ENCODE results near the gene TM4SF5.

The TM4SF5 gene

DNA sequence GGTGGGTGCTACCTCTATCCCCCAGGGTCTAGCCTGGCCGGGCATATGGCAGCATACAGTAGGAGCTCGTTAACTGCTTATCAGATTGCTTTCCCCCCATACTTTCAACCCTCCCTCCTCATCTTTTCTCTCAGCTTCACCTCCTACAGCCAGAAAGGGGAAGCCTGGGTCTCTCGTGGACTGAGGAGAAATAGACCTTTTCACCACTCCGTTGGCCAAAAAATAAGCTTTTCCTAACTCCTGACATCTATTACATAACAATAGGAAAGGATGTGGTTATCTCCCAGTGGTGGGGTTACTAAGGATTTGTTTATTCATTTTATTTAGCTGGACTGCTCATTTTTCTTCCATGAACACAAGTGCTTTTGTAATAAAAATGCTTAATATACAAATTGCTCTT lies 23.0 kb upstream of the TM4SF5 start:
- H3K36me3 ChIP-seq (ENCODE audit: control insufficient read depth in 2 of 2, insufficient read depth in 2 of 2, low read length in 2 of 2) = no peaks in the 10 kb centered on the region
- no peak overlapping the region for H3K27ac ChIP-seq (ENCODE audit: low read length)
- peaks cover 27 to 31% of the 10 kb centered on the region in 2 donors for H3K27me3 ChIP-seq (ENCODE audit: control insufficient read depth in 1 of 2, insufficient read depth in 2 of 2, low read length in 2 of 2)
- H3K4me3 ChIP-seq (ENCODE audit: low read length in 2 of 2) = no peak overlapping the region
- no peaks in the 10 kb centered on the region for H3K9me3 ChIP-seq (ENCODE audit: control insufficient read depth in 2 of 2, low read length in 2 of 2)
- no peaks in the 10 kb centered on the region for H3K4me1 ChIP-seq (ENCODE audit: control insufficient read depth, insufficient read depth, low read length)
- H3K9ac ChIP-seq (ENCODE audit: low read length in 2 of 2) = no peak overlapping the region

GRCh38 chr17:4750606-4751005 lies 21.1 kb upstream of the TM4SF5 start:
- Histone ChIP-seq H3K4me3 (ENCODE audit: low read length in 2 of 2) (no peak overlapping the region), H3K4me1 (ENCODE audit: control insufficient read depth, insufficient read depth, low read length) (no peaks in the 10 kb centered on the region), H3K9ac (ENCODE audit: low read length in 2 of 2) (no peak overlapping the region), H3K27ac (ENCODE audit: low read length) (no peak overlapping the region), H3K9me3 (ENCODE audit: control insufficient read depth in 2 of 2, low read length in 2 of 2) (no peaks in the 10 kb centered on the region), H3K36me3 (ENCODE audit: control insufficient read depth in 2 of 2, insufficient read depth in 2 of 2, low read length in 2 of 2) (no peaks in the 10 kb centered on the region), H3K27me3 (ENCODE audit: control insufficient read depth in 1 of 2, insufficient read depth in 2 of 2, low read length in 2 of 2) (peaks cover 18 to 19% of the 10 kb centered on the region in 2 donors)

GRCh38 chr17:4751932-4752331 lies 19.8 kb upstream of the TM4SF5 start:
- Histone ChIP-seq H3K36me3 (ENCODE audit: control insufficient read depth in 2 of 2, insufficient read depth in 2 of 2, low read length in 2 of 2) (no peaks in the 10 kb centered on the region), H3K4me3 (ENCODE audit: low read length in 2 of 2) (no peak overlapping the region), H3K9ac (ENCODE audit: low read length in 2 of 2) (no peak overlapping the region), H3K27ac (ENCODE audit: low read length) (no peak overlapping the region), H3K4me1 (ENCODE audit: control insufficient read depth, insufficient read depth, low read length) (no peaks in the 10 kb centered on the region), H3K9me3 (ENCODE audit: control insufficient read depth in 2 of 2, low read length in 2 of 2) (no peaks in the 10 kb centered on the region), H3K27me3 (ENCODE audit: control insufficient read depth in 1 of 2, insufficient read depth in 2 of 2, low read length in 2 of 2) (peaks cover 16 to 18% of the 10 kb centered on the region in 2 donors)

GRCh38 chr17:4753392-4753791 lies 18.3 kb upstream of the TM4SF5 start:
- Histone ChIP-seq H3K36me3 (ENCODE audit: control insufficient read depth in 2 of 2, insufficient read depth in 2 of 2, low read length in 2 of 2) (no peaks in the 10 kb centered on the region), H3K27me3 (ENCODE audit: control insufficient read depth in 1 of 2, insufficient read depth in 2 of 2, low read length in 2 of 2) (peaks cover 16 to 19% of the 10 kb centered on the region in 2 donors), H3K27ac (ENCODE audit: low read length) (no peak overlapping the region), H3K9me3 (ENCODE audit: control insufficient read depth in 2 of 2, low read length in 2 of 2) (no peaks in the 10 kb centered on the region), H3K4me3 (ENCODE audit: low read length in 2 of 2) (no peak overlapping the region), H3K4me1 (ENCODE audit: control insufficient read depth, insufficient read depth, low read length) (no peaks in the 10 kb centered on the region), H3K9ac (ENCODE audit: low read length in 2 of 2) (no peak overlapping the region)

GRCh38 chr17:4759776-4760236 lies 11.9 kb upstream of the TM4SF5 start:
- Histone ChIP-seq H3K27me3 (ENCODE audit: control insufficient read depth in 1 of 2, insufficient read depth in 2 of 2, low read length in 2 of 2) (peaks cover 5 to 10% of the 10 kb centered on the region in 2 donors), H3K4me3 (ENCODE audit: low read length in 2 of 2) (no peak overlapping the region), H3K9ac (ENCODE audit: low read length in 2 of 2) (no peak overlapping the region), H3K4me1 (ENCODE audit: control insufficient read depth, insufficient read depth, low read length) (no peaks in the 10 kb centered on the region), H3K9me3 (ENCODE audit: control insufficient read depth in 2 of 2, low read length in 2 of 2) (no peaks in the 10 kb centered on the region), H3K27ac (ENCODE audit: low read length) (no peak overlapping the region), H3K36me3 (ENCODE audit: control insufficient read depth in 2 of 2, insufficient read depth in 2 of 2, low read length in 2 of 2) (no peaks in the 10 kb centered on the region)

- Histone ChIP-seq H3K27ac (ENCODE audit: low read length) (no peak overlapping the region), H3K27me3 (ENCODE audit: control insufficient read depth in 1 of 2, insufficient read depth in 2 of 2, low read length in 2 of 2) (peaks cover 0 to 5% of the 10 kb centered on the region in 2 donors), H3K9ac (ENCODE audit: low read length in 2 of 2) (no peak overlapping the region)
These were observed 7.1 kb upstream of the TM4SF5 start for GRCh38 chr17:4764595-4764994.

GRCh38 chr17:4766201-4766600 lies 5.5 kb upstream of the TM4SF5 start:
- Histone ChIP-seq H3K4me3 (ENCODE audit: low read length in 2 of 2) (no peak overlapping the region), H3K27me3 (ENCODE audit: control insufficient read depth in 1 of 2, insufficient read depth in 2 of 2, low read length in 2 of 2) (no peaks in the 10 kb centered on the region)

More at GRCh38 chr17:4764595-4764994, 7.1 kb upstream of the TM4SF5 start:
- H3K36me3 ChIP-seq (ENCODE audit: control insufficient read depth in 2 of 2, insufficient read depth in 2 of 2, low read length in 2 of 2) = no peaks in the 10 kb centered on the region
- no peaks in the 10 kb centered on the region for H3K9me3 ChIP-seq (ENCODE audit: control insufficient read depth in 2 of 2, low read length in 2 of 2)
- H3K4me3 ChIP-seq (ENCODE audit: low read length in 2 of 2) = no peak overlapping the region
- no peaks in the 10 kb centered on the region for H3K4me1 ChIP-seq (ENCODE audit: control insufficient read depth, insufficient read depth, low read length)

DNA sequence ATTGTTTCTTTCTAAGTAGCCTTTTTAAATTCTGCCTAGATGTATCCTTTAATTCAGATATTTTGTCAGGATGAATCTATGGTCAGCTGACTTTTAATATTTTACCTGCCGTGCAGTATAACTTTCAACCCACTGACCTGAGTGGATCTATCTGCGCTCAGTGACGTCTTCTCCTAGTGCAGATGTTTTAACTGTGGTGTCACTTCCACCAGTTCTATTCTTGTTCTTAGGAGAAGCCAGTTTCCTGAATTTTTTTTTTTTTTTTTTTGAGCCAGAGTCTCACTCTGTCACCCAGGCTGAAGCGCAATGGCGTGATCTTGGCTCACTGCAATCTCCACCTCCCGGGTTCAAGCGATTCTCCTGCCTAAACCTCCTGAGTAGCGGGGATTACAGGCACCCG lies 5.0 kb upstream of the TM4SF5 start:
- Histone ChIP-seq H3K9me3 (ENCODE audit: control insufficient read depth in 2 of 2, low read length in 2 of 2) (no peaks in the 10 kb centered on the region), H3K4me1 (ENCODE audit: control insufficient read depth, insufficient read depth, low read length) (no peaks in the 10 kb centered on the region), H3K9ac (ENCODE audit: low read length in 2 of 2) (no peak overlapping the region), H3K27me3 (ENCODE audit: control insufficient read depth in 1 of 2, insufficient read depth in 2 of 2, low read length in 2 of 2) (no peaks in the 10 kb centered on the region), H3K36me3 (ENCODE audit: control insufficient read depth in 2 of 2, insufficient read depth in 2 of 2, low read length in 2 of 2) (no peaks in the 10 kb centered on the region), H3K27ac (ENCODE audit: low read length) (no peak overlapping the region), H3K4me3 (ENCODE audit: low read length in 2 of 2) (no peak overlapping the region)

More at GRCh38 chr17:4766201-4766600, 5.5 kb upstream of the TM4SF5 start:
- H3K4me1 ChIP-seq (ENCODE audit: control insufficient read depth, insufficient read depth, low read length) = no peaks in the 10 kb centered on the region
- no peaks in the 10 kb centered on the region for H3K36me3 ChIP-seq (ENCODE audit: control insufficient read depth in 2 of 2, insufficient read depth in 2 of 2, low read length in 2 of 2)
- no peaks in the 10 kb centered on the region for H3K9me3 ChIP-seq (ENCODE audit: control insufficient read depth in 2 of 2, low read length in 2 of 2)
- H3K9ac ChIP-seq (ENCODE audit: low read length in 2 of 2) = no peak overlapping the region
- no peak overlapping the region for H3K27ac ChIP-seq (ENCODE audit: low read length)

GRCh38 chr17:4768298-4768697 lies 3.4 kb upstream of the TM4SF5 start:
- Histone ChIP-seq H3K36me3 (ENCODE audit: control insufficient read depth in 2 of 2, insufficient read depth in 2 of 2, low read length in 2 of 2) (no peaks in the 10 kb centered on the region), H3K4me1 (ENCODE audit: control insufficient read depth, insufficient read depth, low read length) (no peaks in the 10 kb centered on the region), H3K9ac (ENCODE audit: low read length in 2 of 2) (no peak overlapping the region), H3K4me3 (ENCODE audit: low read length in 2 of 2) (no peak overlapping the region), H3K27me3 (ENCODE audit: control insufficient read depth in 1 of 2, insufficient read depth in 2 of 2, low read length in 2 of 2) (peaks cover 2 to 3% of the 10 kb centered on the region in 2 donors), H3K9me3 (ENCODE audit: control insufficient read depth in 2 of 2, low read length in 2 of 2) (no peaks in the 10 kb centered on the region), H3K27ac (ENCODE audit: low read length) (no peak overlapping the region)

DNA sequence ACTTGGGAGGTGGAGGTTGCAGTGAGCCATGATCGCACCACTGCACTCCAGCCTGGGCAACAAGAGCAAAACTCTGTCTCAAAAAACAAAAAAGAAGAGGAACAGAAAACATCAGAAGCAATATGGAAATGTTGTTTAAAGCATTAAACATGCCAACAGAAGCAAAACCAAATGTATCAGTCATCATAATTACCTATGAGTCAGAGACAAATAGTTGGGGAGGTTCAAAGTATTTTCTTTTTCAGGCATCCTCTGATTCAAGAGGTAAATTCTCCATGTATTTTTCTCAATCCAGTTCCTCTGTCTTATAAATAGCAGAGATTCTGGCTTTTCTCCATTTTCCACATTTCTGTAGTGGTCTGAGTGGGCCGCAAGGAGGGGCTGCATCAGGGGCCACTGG lies 2.1 kb upstream of the TM4SF5 start:
- no peak overlapping the region for H3K4me3 ChIP-seq (ENCODE audit: low read length in 2 of 2)
- H3K36me3 ChIP-seq (ENCODE audit: control insufficient read depth in 2 of 2, insufficient read depth in 2 of 2, low read length in 2 of 2) = no peaks in the 10 kb centered on the region
- peaks cover 2 to 3% of the 10 kb centered on the region in 2 donors for H3K27me3 ChIP-seq (ENCODE audit: control insufficient read depth in 1 of 2, insufficient read depth in 2 of 2, low read length in 2 of 2)
- H3K27ac ChIP-seq (ENCODE audit: low read length) = no peak overlapping the region
- H3K4me1 ChIP-seq (ENCODE audit: control insufficient read depth, insufficient read depth, low read length) = no peaks in the 10 kb centered on the region
- H3K9ac ChIP-seq (ENCODE audit: low read length in 2 of 2) = no peak overlapping the region
- no peaks in the 10 kb centered on the region for H3K9me3 ChIP-seq (ENCODE audit: control insufficient read depth in 2 of 2, low read length in 2 of 2)

- Histone ChIP-seq H3K27ac (ENCODE audit: low read length) (no peak overlapping the region), H3K4me1 (ENCODE audit: control insufficient read depth, insufficient read depth, low read length) (no peaks in the 10 kb centered on the region), H3K4me3 (ENCODE audit: low read length in 2 of 2) (no peak overlapping the region), H3K9me3 (ENCODE audit: control insufficient read depth in 2 of 2, low read length in 2 of 2) (no peaks in the 10 kb centered on the region), H3K36me3 (ENCODE audit: control insufficient read depth in 2 of 2, insufficient read depth in 2 of 2, low read length in 2 of 2) (no peaks in the 10 kb centered on the region), H3K27me3 (ENCODE audit: control insufficient read depth in 1 of 2, insufficient read depth in 2 of 2, low read length in 2 of 2) (peaks cover 2 to 3% of the 10 kb centered on the region in 2 donors), H3K9ac (ENCODE audit: low read length in 2 of 2) (no peak overlapping the region)
These were observed 538 bp downstream of the TM4SF5 start for GRCh38 chr17:4772235-4772613.
